GM11168 (cell line): ENCODE measurements around the gene ARHGAP42.
"Not testable (repeated sequence)": the region's sequence is repeated elsewhere in the genome, so short reads cannot be mapped to it uniquely, and the experiment has no call there.

Experiments used
- in situ Hi-C: fragments of 300-500 bp; cut with MboI; formaldehyde crosslinking; loops from one replicate; pipeline ENCODE4 v1.12.0; 2022; ENCODE audit warnings: low sequenced_read_pairs; ENCODE audit not compliant: unreplicated experiment

The ARHGAP42 gene, protein sequence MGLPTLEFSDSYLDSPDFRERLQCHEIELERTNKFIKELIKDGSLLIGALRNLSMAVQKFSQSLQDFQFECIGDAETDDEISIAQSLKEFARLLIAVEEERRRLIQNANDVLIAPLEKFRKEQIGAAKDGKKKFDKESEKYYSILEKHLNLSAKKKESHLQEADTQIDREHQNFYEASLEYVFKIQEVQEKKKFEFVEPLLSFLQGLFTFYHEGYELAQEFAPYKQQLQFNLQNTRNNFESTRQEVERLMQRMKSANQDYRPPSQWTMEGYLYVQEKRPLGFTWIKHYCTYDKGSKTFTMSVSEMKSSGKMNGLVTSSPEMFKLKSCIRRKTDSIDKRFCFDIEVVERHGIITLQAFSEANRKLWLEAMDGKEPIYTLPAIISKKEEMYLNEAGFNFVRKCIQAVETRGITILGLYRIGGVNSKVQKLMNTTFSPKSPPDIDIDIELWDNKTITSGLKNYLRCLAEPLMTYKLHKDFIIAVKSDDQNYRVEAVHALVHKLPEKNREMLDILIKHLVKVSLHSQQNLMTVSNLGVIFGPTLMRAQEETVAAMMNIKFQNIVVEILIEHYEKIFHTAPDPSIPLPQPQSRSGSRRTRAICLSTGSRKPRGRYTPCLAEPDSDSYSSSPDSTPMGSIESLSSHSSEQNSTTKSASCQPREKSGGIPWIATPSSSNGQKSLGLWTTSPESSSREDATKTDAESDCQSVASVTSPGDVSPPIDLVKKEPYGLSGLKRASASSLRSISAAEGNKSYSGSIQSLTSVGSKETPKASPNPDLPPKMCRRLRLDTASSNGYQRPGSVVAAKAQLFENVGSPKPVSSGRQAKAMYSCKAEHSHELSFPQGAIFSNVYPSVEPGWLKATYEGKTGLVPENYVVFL

DNA sequence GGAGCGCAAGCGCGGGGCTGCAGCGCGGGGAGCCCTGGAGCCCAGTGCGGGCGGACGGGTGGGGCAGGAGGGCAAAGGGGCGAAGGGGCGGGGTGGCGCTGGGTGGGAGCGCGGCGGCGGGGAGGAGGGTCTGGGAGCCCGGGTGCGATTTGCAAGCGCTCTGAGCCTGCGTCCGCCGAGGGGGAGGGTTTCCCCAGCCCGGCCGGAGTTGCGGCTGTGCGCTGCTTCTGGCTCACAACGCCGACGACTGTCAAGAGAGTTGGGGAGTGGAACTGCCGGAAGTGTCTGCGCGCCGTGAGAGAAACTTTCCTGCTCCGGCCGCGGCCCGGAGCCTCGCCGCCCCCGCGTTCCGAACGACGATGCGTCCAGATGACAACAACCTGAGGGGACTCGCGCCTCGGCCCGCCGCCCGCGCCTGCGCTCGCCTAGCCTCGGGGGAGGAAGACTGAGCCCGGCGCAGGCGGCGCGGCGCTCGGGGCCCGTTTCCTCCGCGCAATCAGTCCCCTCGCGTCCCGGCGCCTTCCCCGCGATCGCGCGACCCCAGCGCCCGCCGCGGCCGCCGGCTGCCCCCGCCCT lies at the start of gene ARHGAP42:
ARHGAP42 (plus strand) TSS at position 235 of the 576 bp plus-strand sequence. CDS start 391 bp downstream, outside the sequence.
- in situ Hi-C loops, result no loop called here

DNA sequence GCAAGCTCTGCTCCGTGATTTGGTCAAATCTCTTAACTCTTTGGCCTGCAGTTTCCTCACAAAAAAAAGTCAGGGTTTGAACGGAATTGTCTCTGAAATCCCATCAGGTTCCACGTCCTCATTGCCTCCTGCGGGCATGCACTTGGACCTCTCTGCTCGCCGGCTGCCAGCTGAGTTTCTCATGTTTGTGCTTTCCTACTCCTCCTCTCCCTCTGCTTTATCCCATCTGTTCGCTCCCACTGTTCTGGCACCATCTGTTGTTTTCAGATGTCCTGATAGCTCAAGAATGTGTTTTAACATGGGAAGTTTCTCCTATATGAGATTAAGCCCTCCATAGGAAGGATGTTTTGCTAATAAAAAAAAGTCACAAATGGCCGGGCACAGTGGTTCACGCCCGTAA lies 49.4 kb upstream of the ARHGAP42 start:
- in situ Hi-C loops, result no loop called here

DNA sequence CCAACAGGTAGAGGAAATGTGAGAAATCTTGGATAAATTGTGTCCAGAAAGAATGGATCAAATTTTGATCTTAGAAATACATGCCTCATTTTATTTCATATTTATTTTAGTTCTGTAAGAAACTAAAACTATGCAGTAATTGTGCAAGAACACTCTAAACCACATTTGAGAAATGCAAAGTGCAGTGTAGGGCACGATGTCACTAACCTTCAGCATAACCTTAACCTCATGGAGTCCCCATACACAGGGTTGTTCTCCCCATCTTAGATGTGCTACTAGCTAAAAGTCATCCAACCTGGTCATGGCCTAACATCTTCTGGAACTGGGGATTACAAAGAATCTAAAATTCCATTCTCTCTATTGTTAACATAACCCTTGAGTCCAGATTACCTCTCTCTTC lies 48.4 kb upstream of the ARHGAP42 start:
- in situ Hi-C loops, result no loop called here

DNA sequence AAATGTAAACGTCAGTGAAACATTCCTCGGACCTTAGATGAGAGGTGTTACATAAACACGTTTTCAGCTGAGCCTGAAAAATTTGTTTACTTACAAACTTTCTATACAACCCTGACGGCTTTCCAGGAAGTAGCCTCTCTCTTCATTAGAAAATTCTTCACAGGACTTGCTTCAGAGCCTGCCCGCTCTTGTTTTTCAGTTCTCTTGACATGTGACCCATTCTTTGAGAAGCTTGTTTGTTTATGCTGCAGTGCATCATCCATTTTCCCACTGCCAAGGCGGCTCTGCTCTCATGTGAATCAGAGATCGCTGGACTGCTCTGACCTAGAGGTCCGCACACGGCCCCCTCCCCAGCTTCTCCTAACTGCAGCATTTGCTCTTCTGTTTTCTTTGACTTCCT lies 47.9 kb upstream of the ARHGAP42 start:
- in situ Hi-C loops, result no loop called here

DNA sequence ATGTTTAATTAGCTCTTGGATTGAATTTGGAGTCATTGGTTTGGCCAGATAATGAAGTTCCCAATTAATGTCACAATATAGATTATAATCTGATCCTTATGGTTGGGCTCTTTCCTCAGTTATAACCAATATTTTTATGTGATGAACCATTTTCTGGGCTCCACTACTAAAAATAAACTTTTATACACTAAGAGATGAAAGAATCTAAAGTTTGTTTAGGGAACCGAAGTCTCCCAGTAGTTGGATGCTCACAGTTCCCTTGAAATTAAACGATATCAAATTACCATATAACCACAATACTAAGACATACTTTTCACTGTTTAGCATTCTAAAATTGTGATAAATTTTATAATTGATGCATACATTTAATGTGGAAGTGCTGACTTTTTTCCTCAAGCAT lies 47.0 kb upstream of the ARHGAP42 start:
- in situ Hi-C loops, result no loop called here

DNA sequence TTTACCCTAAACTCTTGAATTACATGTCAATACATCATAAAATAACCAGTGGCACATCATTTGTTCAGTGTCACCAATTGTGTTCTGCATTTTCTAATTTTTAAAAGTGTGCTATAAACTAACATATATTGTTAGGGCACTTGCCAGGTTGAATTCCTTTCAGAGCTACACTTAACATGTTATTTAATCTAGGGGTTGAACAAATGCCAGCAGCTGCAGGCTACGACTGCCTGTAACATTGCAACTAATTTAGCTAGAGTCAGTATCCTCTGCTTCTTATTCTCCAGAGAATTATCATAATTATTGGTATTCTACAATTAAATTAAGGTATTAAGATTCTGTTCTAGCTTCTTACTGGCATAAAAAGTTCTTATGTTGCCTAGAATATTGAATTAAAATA lies 46.4 kb upstream of the ARHGAP42 start:
- in situ Hi-C loops, result no loop called here

DNA sequence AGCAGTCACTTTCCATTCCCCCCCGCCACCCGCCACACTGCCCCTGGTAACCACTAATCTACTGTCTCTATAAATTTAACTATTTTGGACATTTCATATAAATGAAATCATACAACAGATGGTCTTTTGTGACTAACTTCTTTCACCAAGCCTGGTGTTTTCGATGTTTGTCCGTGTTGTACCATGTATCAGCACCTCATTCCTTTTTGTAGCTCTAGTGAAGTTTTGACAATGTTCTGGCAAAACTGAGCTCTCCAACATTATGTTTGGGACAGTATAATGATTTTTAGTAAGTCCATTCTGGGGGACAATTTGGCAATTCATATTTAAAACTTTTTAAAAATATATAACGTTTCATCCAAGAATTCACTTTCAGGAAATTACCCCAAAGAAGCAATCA lies 45.6 kb upstream of the ARHGAP42 start:
- in situ Hi-C loops, result no loop called here

DNA sequence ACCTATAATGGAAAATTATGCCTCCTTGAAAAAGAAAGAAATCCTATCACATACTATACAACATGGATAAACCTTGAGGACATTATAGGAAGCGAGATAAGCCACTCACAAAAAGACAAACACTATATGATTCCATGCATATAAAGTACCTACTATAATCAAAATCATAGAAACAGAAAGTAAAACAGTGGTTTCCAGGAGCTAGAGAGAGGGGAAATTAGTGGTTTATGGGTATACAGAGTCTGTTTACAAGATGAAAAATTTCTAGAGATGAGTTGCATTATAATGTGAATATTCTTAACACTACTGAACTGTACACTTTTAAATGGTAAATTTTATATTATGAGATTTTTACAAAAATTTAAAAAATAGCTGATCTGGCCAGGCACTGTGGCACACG lies 40.5 kb upstream of the ARHGAP42 start:
- in situ Hi-C loops, result no loop called here

DNA sequence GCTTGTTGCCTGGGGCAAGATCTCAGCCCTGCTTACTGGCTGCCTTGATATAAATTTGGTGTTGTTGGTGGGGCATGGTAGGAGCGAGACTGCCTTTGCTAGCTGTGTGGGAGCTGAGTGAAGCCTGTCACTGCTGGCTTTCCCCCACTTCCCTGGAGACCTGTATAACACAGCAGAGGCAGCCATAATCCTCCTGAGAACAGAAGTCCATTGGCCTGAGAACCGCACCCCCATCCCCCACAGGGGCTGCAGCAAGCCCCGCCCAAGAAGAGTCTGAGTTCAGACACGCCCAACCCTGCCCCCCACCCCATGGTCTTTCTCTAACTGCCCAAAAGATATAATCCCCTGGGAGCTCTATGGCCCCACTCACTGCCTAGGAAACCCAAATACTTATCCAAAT lies 39.2 kb upstream of the ARHGAP42 start:
- in situ Hi-C loops, result no loop called here

DNA sequence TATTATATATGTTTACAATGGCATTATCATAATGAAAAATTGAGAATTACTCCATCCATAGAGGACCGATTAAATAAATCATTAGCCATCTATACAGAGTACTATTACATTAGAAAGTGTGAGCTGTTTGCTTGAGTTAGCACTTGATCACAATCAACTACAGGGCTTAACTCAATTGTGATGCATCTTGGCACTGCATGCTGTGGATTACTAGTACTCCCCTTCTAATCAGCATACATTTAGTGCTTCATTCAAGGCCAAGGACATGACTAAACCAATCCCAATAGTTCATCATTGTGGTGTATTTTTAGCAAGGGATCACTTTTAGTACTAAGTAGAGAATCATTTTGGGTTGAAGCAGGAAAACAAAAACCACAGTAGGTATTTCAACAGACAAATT lies 23.5 kb upstream of the ARHGAP42 start:
- in situ Hi-C loops, result no loop called here

DNA sequence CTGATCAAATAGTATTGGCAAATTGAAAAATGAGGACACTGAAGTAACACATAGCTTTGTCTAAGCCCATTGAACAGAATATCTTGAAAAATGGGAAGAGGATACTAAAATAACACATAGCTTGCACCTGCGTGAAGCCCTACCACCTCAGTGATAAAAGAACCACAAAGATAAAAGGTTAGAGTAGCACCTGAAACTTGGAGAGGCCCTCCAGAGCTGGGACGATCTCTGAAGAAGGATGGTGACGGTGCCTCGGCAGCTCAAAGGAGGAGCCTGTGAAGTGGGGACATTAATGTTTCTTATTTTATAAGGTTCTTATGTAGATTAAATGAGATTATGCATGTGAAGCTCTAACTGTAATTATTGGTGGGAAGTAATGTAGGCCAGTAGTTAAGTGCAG lies 23.1 kb upstream of the ARHGAP42 start:
- in situ Hi-C loops, result no loop called here

DNA sequence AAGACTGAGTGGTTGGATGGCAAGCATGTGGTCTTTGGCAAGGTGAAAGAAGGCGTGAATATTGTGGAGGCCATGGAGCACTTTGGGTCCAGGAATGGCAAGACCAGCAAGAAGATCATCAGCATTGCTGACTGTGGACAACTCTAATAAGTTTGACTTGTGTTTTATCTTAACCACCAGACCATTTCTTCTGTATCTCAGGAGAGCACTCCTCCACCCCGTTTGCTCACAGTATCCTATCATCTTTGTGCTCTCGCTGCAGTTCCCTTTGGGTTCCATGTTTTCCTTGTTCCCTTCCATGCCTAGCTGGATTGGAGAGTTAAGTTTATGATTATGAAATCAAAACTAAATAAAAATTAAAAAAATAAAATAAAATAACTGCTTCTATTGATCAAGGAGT lies 20.3 kb upstream of the ARHGAP42 start:
- in situ Hi-C loops, result not testable (repeated sequence)

DNA sequence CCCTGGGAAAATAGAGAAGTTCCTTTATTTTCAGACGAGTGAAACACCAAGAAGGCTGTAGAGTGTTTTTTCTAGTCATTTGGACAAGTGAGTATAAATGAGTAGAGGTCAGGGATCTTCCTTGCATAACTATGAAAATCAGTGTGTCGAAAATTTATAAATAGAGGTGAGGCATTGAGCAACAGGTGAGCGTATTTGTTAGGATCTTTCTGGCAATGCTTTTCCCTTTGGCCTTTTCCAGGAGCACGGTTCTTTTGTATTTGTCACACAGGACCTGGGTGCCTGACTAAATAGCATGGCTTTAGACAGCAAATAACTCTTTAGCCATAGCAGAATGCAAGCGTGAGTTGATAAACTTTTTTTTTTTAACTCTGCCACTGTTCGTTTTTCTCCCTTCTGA lies 19.6 kb upstream of the ARHGAP42 start:
- in situ Hi-C loops, result no loop called here

DNA sequence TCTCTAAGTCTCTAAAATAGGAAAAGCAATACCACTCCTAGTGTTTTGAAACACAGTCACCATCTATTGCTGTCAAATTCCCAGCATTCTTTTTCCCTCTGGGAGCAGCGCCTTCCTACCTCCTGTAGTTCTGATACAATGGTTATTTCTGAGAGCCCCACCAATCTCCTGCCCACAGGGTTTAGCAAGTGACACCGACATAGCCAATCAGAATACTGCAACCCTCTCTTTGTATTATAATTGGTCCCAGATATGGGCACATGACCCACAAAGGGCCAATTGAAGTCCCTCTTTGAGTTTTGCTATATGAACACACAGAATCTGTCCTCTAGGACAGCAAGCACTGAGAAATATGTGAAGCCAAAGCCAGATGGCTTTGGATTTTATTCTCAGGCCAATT lies 16.9 kb upstream of the ARHGAP42 start:
- in situ Hi-C loops, result no loop called here

DNA sequence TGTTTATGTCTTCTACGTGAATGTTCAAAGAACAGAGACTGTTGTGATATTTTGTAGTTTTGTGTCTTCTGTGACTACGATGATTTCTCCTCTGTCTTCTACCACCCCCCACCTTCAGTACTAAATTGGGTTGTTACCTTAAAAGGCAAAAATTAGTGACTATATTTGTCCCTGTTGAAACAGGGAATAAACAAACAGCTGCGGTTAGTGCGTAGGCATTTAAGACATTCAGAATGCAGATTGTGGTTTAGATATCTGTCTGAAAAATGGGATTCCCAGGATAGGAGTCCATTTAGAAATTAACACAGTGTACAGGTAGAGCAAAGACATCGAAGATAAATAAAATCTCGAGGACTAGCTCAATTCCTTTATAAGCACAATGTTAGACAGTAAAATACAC lies 15.6 kb upstream of the ARHGAP42 start:
- in situ Hi-C loops, result no loop called here

DNA sequence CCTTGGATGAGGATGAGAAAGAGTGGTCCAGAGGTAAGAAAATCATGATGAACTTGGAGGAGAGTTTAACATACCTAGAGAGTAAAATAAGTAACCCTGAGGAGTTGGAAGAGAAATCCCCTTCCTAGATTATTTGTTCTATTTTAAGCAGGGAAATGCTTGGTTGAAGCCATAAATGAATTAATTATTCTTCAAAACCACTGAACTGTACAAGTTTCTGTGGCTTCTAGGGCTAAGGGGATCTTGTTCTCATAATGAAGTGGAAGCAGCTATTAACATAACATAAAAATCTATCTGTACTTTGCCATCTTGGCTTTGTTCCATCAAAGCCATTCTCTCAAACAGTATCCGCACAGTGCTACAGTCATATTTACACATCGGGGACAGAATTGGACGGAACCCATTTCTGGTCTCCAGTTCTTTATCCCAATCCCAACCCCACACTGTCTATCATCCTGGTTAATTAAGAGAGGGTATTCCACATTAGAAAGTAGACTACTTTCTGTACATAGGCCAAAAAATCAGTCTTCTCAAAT lies 14.5 kb upstream of the ARHGAP42 start:
- in situ Hi-C loops, result no loop called here

DNA sequence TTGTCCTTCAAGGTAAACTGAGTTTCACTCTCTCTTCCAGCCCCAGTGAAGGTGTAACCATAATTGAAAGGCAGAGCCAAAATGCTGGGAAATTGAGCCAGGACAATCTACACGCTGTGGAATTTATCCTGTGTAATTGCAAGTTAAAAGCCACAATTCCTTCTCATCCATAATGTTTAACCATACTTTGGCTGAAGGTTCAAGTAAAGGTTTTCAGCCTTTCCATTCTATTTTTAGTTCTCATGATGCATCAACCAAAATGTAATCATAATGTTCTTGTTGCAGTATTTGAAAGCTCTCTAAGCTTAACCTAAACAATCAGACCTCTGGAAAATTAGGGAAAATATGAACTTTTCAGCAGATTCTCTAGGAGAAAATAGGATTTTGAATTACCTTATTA lies 14.0 kb upstream of the ARHGAP42 start:
- in situ Hi-C loops, result no loop called here

DNA sequence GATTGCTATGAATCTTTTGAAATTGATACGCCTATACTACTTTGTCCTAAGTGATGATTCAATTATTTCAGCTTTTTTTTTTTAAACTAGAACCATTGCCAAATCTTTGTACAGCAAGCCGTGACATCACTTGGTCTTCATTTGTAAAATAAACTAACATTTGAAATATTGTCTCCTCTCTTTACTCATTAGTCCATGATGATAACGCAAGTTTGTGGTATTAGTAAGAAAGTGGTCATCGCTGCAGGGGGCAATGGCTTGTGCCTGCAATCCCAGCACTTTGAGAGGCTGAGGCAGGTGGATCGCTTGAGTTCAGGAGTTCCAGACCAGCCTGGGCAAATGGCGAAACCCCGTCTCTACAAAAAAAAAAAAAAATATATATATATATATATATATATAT lies 12.9 kb upstream of the ARHGAP42 start:
- in situ Hi-C loops, result no loop called here

DNA sequence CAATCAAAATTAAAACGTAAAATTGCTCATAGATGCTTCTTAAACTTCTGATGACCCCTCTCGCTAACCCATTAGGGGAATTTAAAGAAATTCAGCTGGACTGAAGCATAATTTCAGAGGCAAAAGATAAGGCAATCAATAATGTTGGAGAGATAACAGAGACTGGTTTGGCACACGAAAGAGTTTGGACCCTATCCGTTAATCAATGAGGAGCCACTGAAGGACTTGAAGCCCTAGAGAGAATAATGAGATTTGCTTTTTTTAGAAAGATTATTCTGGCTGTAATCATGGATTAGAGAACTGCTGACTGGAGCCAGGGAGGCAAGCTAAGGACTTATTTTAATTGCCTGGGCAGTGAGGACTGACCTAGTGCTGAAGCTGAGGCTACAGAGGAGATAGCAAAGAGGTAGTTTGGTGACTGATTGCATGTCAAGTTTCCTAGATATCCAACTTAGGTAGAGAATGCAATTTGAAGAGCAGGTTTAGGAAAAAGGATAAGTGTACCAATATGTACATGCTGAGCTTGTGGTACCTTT lies 11.9 kb upstream of the ARHGAP42 start:
- in situ Hi-C loops, result no loop called here

DNA sequence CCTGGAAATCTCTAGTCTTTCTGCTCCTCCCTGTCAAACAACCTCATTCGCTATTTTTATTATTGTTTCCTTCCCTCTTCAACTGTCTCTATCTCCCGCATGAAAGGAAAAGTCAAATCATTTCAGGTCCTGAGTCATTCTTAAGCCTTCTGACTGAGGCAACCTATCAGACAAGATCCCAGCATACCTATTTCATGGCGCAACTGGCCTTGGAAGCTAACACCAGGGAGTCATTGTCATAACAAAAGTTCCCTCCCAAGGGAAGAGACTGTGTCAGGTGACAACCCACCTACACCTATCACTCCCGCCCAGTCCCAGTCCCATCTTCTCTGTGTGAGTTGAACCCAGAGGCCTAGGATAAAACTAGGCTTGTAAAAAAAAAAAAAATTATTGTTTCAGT lies 10.2 kb upstream of the ARHGAP42 start:
- in situ Hi-C loops, result no loop called here

DNA sequence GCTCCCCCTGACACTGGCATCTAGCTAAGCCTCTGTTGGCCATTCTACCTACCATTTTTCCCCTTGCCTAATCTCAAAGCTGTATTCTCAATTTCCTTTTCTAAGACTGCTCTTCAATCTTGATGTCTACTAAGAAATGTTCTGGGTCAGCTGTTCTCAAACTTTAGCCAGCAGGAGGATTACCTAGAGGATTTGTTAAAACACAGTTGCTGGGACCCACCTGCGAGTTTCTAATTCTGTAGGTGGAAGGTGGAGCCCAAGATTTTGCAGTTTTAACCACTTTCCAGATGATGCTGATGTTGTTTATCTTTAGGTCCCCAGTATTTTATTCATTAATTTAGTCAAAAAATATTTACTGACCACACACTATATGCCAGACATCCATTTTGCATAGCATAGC lies 9.3 kb upstream of the ARHGAP42 start:
- in situ Hi-C loops, result no loop called here
